ENCODE measurements around the gene TMEM39A.

DNA sequence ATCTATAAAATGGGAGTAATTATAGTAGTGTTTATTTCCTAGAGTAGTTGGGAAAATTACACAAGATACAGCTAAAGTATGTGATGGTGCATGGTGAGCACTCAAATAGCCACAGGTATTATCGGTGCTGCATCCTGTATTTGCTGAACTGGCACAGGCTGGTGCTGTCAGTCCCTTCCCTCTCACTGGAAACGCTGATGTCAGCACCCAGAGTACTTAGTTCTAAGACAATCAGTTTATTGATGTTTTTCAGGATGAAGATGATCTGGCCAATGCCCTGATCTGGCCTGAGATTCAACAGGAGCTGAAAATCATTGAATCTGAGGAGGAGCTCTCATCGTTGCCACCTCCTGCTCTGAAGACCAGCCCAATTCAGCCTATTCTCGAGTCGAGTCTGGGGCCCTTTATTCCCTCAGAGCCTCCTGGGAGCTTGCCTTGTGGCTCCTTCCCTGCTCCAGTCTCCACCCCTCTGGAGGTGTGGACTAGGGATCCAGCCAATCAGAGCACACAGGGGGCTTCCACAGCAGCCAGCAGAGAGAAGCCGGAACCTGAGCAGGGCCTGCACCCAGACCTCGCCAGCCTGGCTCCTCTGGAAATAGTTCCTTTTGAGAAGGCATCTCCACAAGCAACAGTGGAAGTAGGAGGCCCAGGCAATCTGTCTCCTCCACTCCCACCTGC is 49.7 kb downstream of the TMEM39A start:
- no peak for TF ChIP-seq CTCF (IDR thresholded peaks at IDR 0.05; ENCODE audit: low read length)
- TF ChIP-seq EZH2 (IDR thresholded peaks at IDR 0.05; ENCODE audit: borderline replicate concordance, low read length) = no peak

All from OCI-LY1 (cell line).